ENCODE measurements around the gene CYTH1. TPM values are rescaled to one million over a fixed set of nuclear protein-coding genes. Genes with fewer than 3 reads are reported as not detected.
A peak's percentile ranks its signal among the peaks of the same experiment; 100 is the strongest.

The CYTH1 gene
- total and polyA plus RNA-seq, 10 donors, result 66.9 to 169 (median 131) TPM

DNA sequence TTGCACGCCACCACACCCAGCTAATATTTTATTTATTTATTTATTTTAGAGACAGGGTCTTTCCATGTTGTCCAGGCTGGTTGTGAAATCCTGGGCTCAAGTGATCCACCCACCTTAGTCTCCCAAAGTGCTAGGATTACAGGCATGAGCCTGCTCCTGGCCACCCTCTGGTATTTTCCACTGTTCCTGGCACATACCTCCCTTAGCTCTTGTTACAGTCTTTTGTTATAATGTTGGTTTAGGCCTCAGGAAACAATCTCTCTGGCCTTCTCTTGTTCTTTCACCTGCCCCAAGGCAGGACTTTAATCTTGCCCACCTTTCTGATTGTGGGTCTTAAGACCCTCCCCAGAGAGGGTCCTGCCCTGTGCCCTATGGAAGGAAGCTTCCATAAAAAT is 3.6 kb upstream of the CYTH1 start:
- 94 to 100% (median 98%) methylated on average over 1 of the region's 1 CpG for whole genome bisulfite sequencing, 5 donors
- no peaks in the 10 kb centered on the region for H3K9me3 ChIP-seq
- TF ChIP-seq POLR2AphosphoS5 (IDR thresholded peaks at IDR 0.05) (no peak), POLR2A (IDR thresholded peaks at IDR 0.05) (no peak), CTCF (IDR thresholded peaks at IDR 0.05 in 8 of 11, conservative IDR thresholded peaks at IDR 0.05 in 3 of 11) (no peak)
- DNase-seq, result no peak
- peak overlapping the region in 3 of 8 donors; percentile 71 to 99 (median 98) for H3K27ac ChIP-seq
- no peaks in the 10 kb centered on the region for H3K36me3 ChIP-seq
- H3K27me3 ChIP-seq (replicated peaks in 1 of 7), result no peaks in the 10 kb centered on the region
- no peak overlapping the region for H3K4me3 ChIP-seq
- H3K4me1 ChIP-seq, result peaks cover 22 to 66% (median 41%) of the 10 kb centered on the region in 6 donors
- intact Hi-C loops (cut with DNase I; ENCODE audit: low total_unique reads), result no loop called here

DNA sequence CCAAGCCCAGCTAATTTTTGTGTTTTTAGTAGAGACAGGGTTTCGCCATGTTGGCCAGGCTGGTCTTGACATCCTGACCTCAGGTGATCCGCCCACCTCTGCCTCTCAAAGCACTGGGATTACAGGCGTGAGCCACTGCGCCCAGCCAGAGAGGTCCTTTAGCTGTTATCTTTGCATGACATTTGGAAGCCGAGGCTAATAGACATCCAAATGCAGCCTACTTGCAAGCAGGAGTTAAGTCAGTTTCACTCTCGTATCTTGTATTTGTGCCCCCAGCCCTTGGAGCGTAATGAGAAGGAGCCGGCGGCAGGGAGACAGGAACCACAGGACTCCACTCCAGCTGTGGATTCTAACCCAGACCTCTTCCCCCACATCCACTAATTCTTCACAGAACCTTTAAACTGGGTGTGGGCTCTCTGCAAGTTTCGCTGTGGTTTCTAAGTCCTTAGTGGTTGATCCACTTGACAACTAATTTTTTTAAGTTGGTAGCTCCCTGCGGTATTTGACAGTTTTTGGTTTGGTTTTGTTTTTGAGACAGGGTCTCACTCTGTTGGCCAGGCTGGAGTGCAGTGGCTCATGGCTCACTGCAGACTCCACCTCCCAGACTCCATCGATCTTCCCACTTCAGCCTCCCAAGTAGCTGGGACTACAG is 3.1 kb upstream of the CYTH1 start:
- Histone ChIP-seq H3K4me3 (no peak overlapping the region), H3K9me3 (no peaks in the 10 kb centered on the region), H3K4me1 (peaks cover 24 to 66% (median 43%) of the 10 kb centered on the region in 6 donors), H3K36me3 (no peaks in the 10 kb centered on the region), H3K27ac (peak overlapping the region in 4 of 8 donors; percentile 71 to 99 (median 95)), H3K27me3 (replicated peaks in 1 of 7) (no peaks in the 10 kb centered on the region)
- WGBS, 5 donors, result 79 to 87% (median 86%) methylated on average over 12 of the region's 12 CpGs
- peak; percentile 66 for DNase-seq
- intact Hi-C loops (cut with DNase I; ENCODE audit: low total_unique reads), result no loop called here
- TF ChIP-seq POLR2A (IDR thresholded peaks at IDR 0.05) (no peak), POLR2AphosphoS5 (IDR thresholded peaks at IDR 0.05) (no peak), CTCF (IDR thresholded peaks at IDR 0.05 in 8 of 11, conservative IDR thresholded peaks at IDR 0.05 in 3 of 11) (no peak)

- peak overlapping the region in 7 of 8 donors; percentile 33 to 99 (median 98) for H3K27ac ChIP-seq
- 89 to 96% (median 93%) methylated on average over 6 of the region's 6 CpGs for WGBS, 5 donors
- H3K27me3 ChIP-seq (replicated peaks in 1 of 7), result no peaks in the 10 kb centered on the region
- TF ChIP-seq CTCF (IDR thresholded peaks at IDR 0.05 in 8 of 11, conservative IDR thresholded peaks at IDR 0.05 in 3 of 11) (no peak), POLR2AphosphoS5 (IDR thresholded peaks at IDR 0.05) (no peak), POLR2A (IDR thresholded peaks at IDR 0.05) (no peak)
- no peaks in the 10 kb centered on the region for H3K9me3 ChIP-seq
- no peak overlapping the region for H3K4me3 ChIP-seq
- H3K36me3 ChIP-seq, result no peaks in the 10 kb centered on the region
- peak; percentile 11 for DNase-seq
- H3K4me1 ChIP-seq, result peaks cover 28 to 66% (median 43%) of the 10 kb centered on the region in 6 donors
- intact Hi-C loops (cut with DNase I; ENCODE audit: low total_unique reads), result loop anchor here (5.0 kb wide), 1 partner anchor 37 kb away; no protein-coding TSS in a partner anchor
Measured at GRCh38 chr17:78784352-78784751, 2.3 kb upstream of the CYTH1 start.

GRCh38 chr17:78783711-78784324 is 1.7 kb upstream of the CYTH1 start:
- Histone ChIP-seq H3K9me3 (no peaks in the 10 kb centered on the region), H3K36me3 (no peaks in the 10 kb centered on the region), H3K27me3 (replicated peaks in 1 of 7) (no peaks in the 10 kb centered on the region), H3K4me1 (peaks cover 31 to 66% (median 44%) of the 10 kb centered on the region in 6 donors), H3K4me3 (no peak overlapping the region), H3K27ac (peak overlapping the region; percentile 33 to 99 (median 96))
- intact Hi-C loops (cut with DNase I; ENCODE audit: low total_unique reads), result loop anchor here (5.0 kb wide), 1 partner anchor 37 kb away; no protein-coding TSS in a partner anchor
- 67 to 78% (median 72%) methylated on average over 7 of the region's 7 CpGs for WGBS, 5 donors
- peak; percentile 66 for DNase-seq
- no peak for TF ChIP-seq POLR2A (IDR thresholded peaks at IDR 0.05)
- no peak for TF ChIP-seq CTCF (IDR thresholded peaks at IDR 0.05 in 8 of 11, conservative IDR thresholded peaks at IDR 0.05 in 3 of 11)
- peak in 1 of 3 donors; percentile 14 for TF ChIP-seq POLR2AphosphoS5 (IDR thresholded peaks at IDR 0.05)

Data from spleen (tissue), 11 donors.